ENCODE results near the gene C1orf216. TPM values are rescaled to one million over a fixed set of nuclear protein-coding genes. Genes with fewer than 3 reads are reported as not detected.

C1orf216 gene
- total and polyA plus RNA-seq, 2 donors (not counting 1 experiment from before 2014, with no cell fraction given): 2.2 to 5.4 TPM

DNA sequence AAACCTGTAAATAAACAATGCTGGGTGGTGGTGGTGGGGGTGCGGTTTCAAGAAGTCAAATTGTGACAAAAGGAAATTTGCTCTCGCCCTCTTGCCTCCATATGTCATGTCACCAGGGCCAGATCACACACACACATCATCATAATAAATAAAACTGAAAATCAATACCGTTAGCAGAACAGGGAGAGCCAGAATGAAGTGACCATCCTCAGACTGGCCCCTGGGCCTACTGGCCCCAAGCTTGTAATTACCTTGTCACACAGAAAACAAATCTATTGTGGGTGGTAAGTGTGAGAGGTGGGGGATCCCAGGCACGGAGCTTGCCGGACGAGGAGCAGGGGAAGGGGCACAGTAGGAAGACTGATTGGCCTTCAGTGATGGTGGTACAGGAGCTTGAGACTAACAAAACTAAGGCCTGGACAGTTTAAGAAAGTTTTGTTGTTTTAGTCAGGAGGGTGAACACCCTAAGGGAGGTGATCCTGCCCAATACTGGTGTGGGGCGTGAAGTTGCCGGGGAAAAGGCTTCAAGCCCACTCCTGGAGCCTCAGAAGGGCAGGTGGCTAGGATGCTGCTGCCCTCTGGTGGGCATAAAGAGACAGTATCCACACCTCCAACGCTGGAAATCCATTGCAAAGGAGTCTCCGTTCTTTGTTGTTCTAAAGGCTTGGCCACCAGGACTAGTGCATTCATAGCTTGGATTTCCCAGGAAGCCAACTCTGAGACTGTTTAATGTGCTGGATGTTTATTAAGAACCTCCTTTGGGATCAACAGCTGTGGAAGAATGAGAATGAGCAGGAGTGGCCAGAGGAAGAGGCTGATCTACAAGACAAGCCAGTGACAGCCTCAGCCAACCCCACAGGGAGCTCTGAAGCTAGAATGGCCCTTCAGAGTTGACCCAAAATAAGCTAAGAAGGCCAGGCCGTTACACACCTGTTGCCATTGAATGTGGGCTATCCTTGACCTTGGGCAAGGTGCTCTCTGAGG lies 8.1 kb upstream of the C1orf216 start:
- ATAC-seq (ENCODE audit: low read depth) (peak; percentile 76), DNase-seq (peak; percentile 72)
- H2AFZ ChIP-seq (ENCODE audit: insufficient read depth, low read depth, low read length, poor library complexity, severe bottlenecking): peak overlapping the region; percentile 29
- peaks cover 0 to 6% of the 10 kb centered on the region in 2 donors for H3K4me1 ChIP-seq (ENCODE audit: control insufficient read depth in 2 of 2, insufficient read depth in 2 of 2, low read length in 2 of 2)
- TF ChIP-seq EZH2 (IDR thresholded peaks at IDR 0.05; ENCODE audit: borderline replicate concordance, insufficient read depth, low read depth, low read length, poor library complexity, severe bottlenecking) (no peak), CTCF (IDR thresholded peaks at IDR 0.05) (peak; percentile 87)
- no peaks in the 10 kb centered on the region for H3K79me2 ChIP-seq (ENCODE audit: control insufficient read depth, insufficient read depth, low read length)
- H3K4me2 ChIP-seq (replicated peaks; ENCODE audit: low read depth, low read length, poor library complexity, severe bottlenecking): no peak overlapping the region
- ChIA-PET CTCF (interaction anchor here (0.8 to 13.4 kb wide), 29 partner anchors 10 to 527 kb away, joined by 3 to 143 read pairs (median 4); partner anchors contain the start of genes C1orf216, CLSPN and TFAP2E), POLR2A (no interaction called here)
- Mint-ChIP-seq H3K27me3 (no peaks in the 10 kb centered on the region), H3K27ac (peak overlapping the region; percentile 26), H3K4me3 (no peak overlapping the region), H3K4me1 (peaks cover 4% of the 10 kb centered on the region), H3K9me3 (ENCODE audit: insufficient read depth) (no peaks in the 10 kb centered on the region)
- H3K36me3 ChIP-seq (replicated peaks in 1 of 2; ENCODE audit: control extremely low read depth in 1 of 2, control insufficient read depth in 1 of 2, extremely low read depth in 1 of 2, insufficient read depth in 2 of 2, low read length in 1 of 2): no peaks in the 10 kb centered on the region
- no peak overlapping the region for H3K4me3 ChIP-seq (ENCODE audit: control extremely low read depth in 1 of 5, extremely low read depth in 1 of 5, insufficient read depth in 1 of 5, low read depth in 2 of 5, low read length in 4 of 5)
- H3K27ac ChIP-seq (ENCODE audit: low read length in 2 of 2): no peak overlapping the region
- H3K27me3 ChIP-seq (replicated peaks in 1 of 4; ENCODE audit: control extremely low read depth in 1 of 4, control insufficient read depth in 3 of 4, insufficient read depth in 4 of 4, low read length in 3 of 4): no peaks in the 10 kb centered on the region
- H3K9me3 ChIP-seq (ENCODE audit: control extremely low read depth in 1 of 3, control insufficient read depth in 2 of 3, insufficient read depth in 1 of 3, low read length in 2 of 3): no peaks in the 10 kb centered on the region
- 64% methylated on average over 7 of the region's 11 CpGs for WGBS (ENCODE audit: insufficient coverage)
- intact Hi-C loops (cut with micrococcal nuclease): loop anchor here (1.0 kb wide), 3 partner anchors 48 to 275 kb away; no protein-coding TSS in a partner anchor
- no peak overlapping the region for H3K9ac ChIP-seq (ENCODE audit: low read length)
- H4K20me1 ChIP-seq (ENCODE audit: control insufficient read depth, insufficient read depth, low read length, poor library complexity, severe bottlenecking): no peaks in the 10 kb centered on the region

DNA sequence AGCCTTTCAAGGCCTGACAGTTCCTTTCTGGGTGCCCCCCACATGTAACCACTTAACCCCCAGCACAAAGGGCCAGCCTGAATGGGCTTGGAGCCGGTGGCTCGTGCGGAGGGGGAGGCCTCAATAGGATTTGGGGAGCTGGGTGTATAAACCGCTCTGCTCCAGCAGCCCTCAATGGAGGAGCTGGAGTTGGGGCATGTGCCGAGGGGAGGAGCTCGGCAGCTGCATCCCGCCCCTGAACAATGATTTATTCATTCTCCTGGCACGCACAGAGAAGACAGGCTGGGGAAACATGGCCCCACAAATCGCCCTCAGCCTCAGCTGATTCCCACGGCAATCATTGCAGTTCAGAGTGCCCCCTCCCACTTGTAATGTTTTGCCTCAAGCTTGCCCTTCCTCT lies 6.9 kb upstream of the C1orf216 start:
- no peak for DNase-seq
- H3K36me3 ChIP-seq (replicated peaks in 1 of 2; ENCODE audit: control extremely low read depth in 1 of 2, control insufficient read depth in 1 of 2, extremely low read depth in 1 of 2, insufficient read depth in 2 of 2, low read length in 1 of 2): no peaks in the 10 kb centered on the region
- no peak overlapping the region for H3K9ac ChIP-seq (ENCODE audit: low read length)
- ChIA-PET CTCF (interaction anchor here (1.1 to 13.4 kb wide), 14 partner anchors 11 to 273 kb away, joined by 3 to 143 read pairs (median 7); partner anchors contain the start of genes C1orf216, CLSPN and TFAP2E), POLR2A (interaction anchor here (0.6 kb wide), 1 partner anchor 275 kb away, joined by 4 read pairs; no protein-coding TSS in a partner anchor)
- Mint-ChIP-seq H3K27ac (no peak overlapping the region), H3K4me1 (peaks cover 4% of the 10 kb centered on the region), H3K9me3 (ENCODE audit: insufficient read depth) (no peaks in the 10 kb centered on the region), H3K27me3 (no peaks in the 10 kb centered on the region), H3K4me3 (no peak overlapping the region)
- TF ChIP-seq EZH2 (IDR thresholded peaks at IDR 0.05; ENCODE audit: borderline replicate concordance, insufficient read depth, low read depth, low read length, poor library complexity, severe bottlenecking) (no peak), CTCF (IDR thresholded peaks at IDR 0.05) (no peak)
- no peaks in the 10 kb centered on the region for H3K79me2 ChIP-seq (ENCODE audit: control insufficient read depth, insufficient read depth, low read length)
- intact Hi-C loops (cut with micrococcal nuclease): no loop called here
- peaks cover 0 to 6% of the 10 kb centered on the region in 2 donors for H3K4me1 ChIP-seq (ENCODE audit: control insufficient read depth in 2 of 2, insufficient read depth in 2 of 2, low read length in 2 of 2)
- ATAC-seq (ENCODE audit: low read depth): no peak
- H3K4me3 ChIP-seq (ENCODE audit: control extremely low read depth in 1 of 5, extremely low read depth in 1 of 5, insufficient read depth in 1 of 5, low read depth in 2 of 5, low read length in 4 of 5): no peak overlapping the region
- H2AFZ ChIP-seq (ENCODE audit: insufficient read depth, low read depth, low read length, poor library complexity, severe bottlenecking): no peak overlapping the region
- no peaks in the 10 kb centered on the region for H3K27me3 ChIP-seq (replicated peaks in 1 of 4; ENCODE audit: control extremely low read depth in 1 of 4, control insufficient read depth in 3 of 4, insufficient read depth in 4 of 4, low read length in 3 of 4)
- no peak overlapping the region for H3K27ac ChIP-seq (ENCODE audit: low read length in 2 of 2)
- H3K4me2 ChIP-seq (replicated peaks; ENCODE audit: low read depth, low read length, poor library complexity, severe bottlenecking): no peak overlapping the region
- 84% methylated on average over 10 of the region's 10 CpGs for WGBS (ENCODE audit: insufficient coverage)
- no peaks in the 10 kb centered on the region for H4K20me1 ChIP-seq (ENCODE audit: control insufficient read depth, insufficient read depth, low read length, poor library complexity, severe bottlenecking)
- H3K9me3 ChIP-seq (ENCODE audit: control extremely low read depth in 1 of 3, control insufficient read depth in 2 of 3, insufficient read depth in 1 of 3, low read length in 2 of 3): no peaks in the 10 kb centered on the region
